MCF 10A (cell line): ENCODE data around the gene FCMR. TPM values are rescaled to one million over a fixed set of nuclear protein-coding genes. Genes with fewer than 3 reads are reported as not detected.

ENCODE experiments used
- BruUV-seq: library from RNA; stranded (reverse); fragments of 400-500 nt; replicated peaks from 2 replicates; lab custom pipeline; 2021; lab: Mats Ljungman, UMichigan
- CTCF ChIA-PET: fragments of 300-600 bp; sonication (Branson Sonifier 250); formaldehyde crosslinking; extraction: SDS; loops from one replicate; lab custom pipeline; 2021; ENCODE audit warnings: antibody characterized with exemption, inconsistent platforms; lab: Yijun Ruan, JAX
- POLR2A ChIA-PET: fragments of 300-600, 350-650 bp; sonication (Branson Sonifier 250); formaldehyde crosslinking; extraction: SDS; loops from one replicate; lab custom pipeline; 2020; ENCODE audit warnings: antibody characterized with exemption, inconsistent platforms; lab: Yijun Ruan, JAX
- DNase-seq: peaks from one replicate; pipeline ENCODE4 v3.0.0-alpha.2; 2018; ENCODE audit not compliant: unreplicated experiment
- H3K27ac Mint-ChIP-seq: one replicate; pipeline ENCODE4 v1.8.0; 2022; ENCODE audit warnings: mild to moderate bottlenecking, low read depth, mixed read lengths; ENCODE audit not compliant: unreplicated experiment
- H3K27me3 Mint-ChIP-seq: one replicate; pipeline ENCODE4 v1.8.0; 2022; ENCODE audit warnings: mixed read lengths; ENCODE audit not compliant: insufficient read depth, unreplicated experiment
- H3K36me3 Mint-ChIP-seq: one replicate; pipeline ENCODE4 v1.8.0; 2022; ENCODE audit warnings: mild to moderate bottlenecking, moderate library complexity, mixed read lengths; ENCODE audit not compliant: insufficient read depth, unreplicated experiment
- H3K4me1 Mint-ChIP-seq: one replicate; pipeline ENCODE4 v1.8.0; 2022; ENCODE audit warnings: mixed read lengths; ENCODE audit not compliant: insufficient read depth, unreplicated experiment
- H3K4me3 Mint-ChIP-seq: one replicate; pipeline ENCODE4 v1.8.0; 2022; ENCODE audit warnings: mild to moderate bottlenecking, moderate library complexity, mixed read lengths; ENCODE audit not compliant: unreplicated experiment
- H3K9me3 Mint-ChIP-seq: one replicate; pipeline ENCODE4 v1.8.0; 2022; ENCODE audit warnings: mixed read lengths; ENCODE audit not compliant: unreplicated experiment
- CTCF ChIP-seq: fragments of 200-600 bp; IDR thresholded peaks from one replicate; pipeline ENCODE4 v1.8.0; 2022; ENCODE audit warnings: antibody characterized with exemption, mild to moderate bottlenecking; ENCODE audit not compliant: unreplicated experiment
- intact Hi-C: fragments of 100-400 bp; cut with micrococcal nuclease; formaldehyde crosslinking; loops from 2 replicates; pipeline ENCODE4 v1.14.1; 2022
- total RNA-seq: library from RNA; stranded (reverse); gene quantifications from 2 replicates; pipeline ENCODE4 v1.2.3, GENCODE V29; 2022

The FCMR gene
- total RNA-seq, 1 experiment from 2014 or later, result 10.1 TPM

- POLR2A ChIA-PET, result no interaction called here
- no TSS peak for BruUV-seq
- Mint-ChIP-seq H3K27me3 (peaks cover 43% of the 10 kb centered on the region), H3K4me1 (peaks cover 12% of the 10 kb centered on the region), H3K9me3 (no peaks in the 10 kb centered on the region), H3K36me3 (no peaks in the 10 kb centered on the region), H3K4me3 (no peak overlapping the region), H3K27ac (no peak overlapping the region)
- DNase-seq, result no peak
- CTCF ChIA-PET, result interaction anchor here (0.5 to 13.0 kb wide), 15 partner anchors 10 to 1285 kb away, joined by 3 to 297 read pairs (median 9); partner anchors contain the start of genes DYRK3, IL20 and IL24
- no peak for TF ChIP-seq CTCF
- intact Hi-C loops, result loop anchor here (10.0 kb wide), 1 partner anchor 490 kb away; no protein-coding TSS in a partner anchor
Observed at GRCh38 chr1:206915030-206915735, 6.6 kb downstream of the FCMR start.

GRCh38 chr1:206913766-206914537 lies 7.8 kb downstream of the FCMR start:
- no peak for DNase-seq
- Mint-ChIP-seq H3K9me3 (no peaks in the 10 kb centered on the region), H3K36me3 (no peaks in the 10 kb centered on the region), H3K27me3 (peaks cover 43% of the 10 kb centered on the region), H3K4me3 (no peak overlapping the region), H3K4me1 (peaks cover 18% of the 10 kb centered on the region), H3K27ac (no peak overlapping the region)
- no peak for TF ChIP-seq CTCF
- intact Hi-C loops, result loop anchor here (2.0 to 10.0 kb wide), 5 partner anchors 138 to 585 kb away; partner anchors contain the start of genes MAPKAPK2, PFKFB2 and YOD1
- POLR2A ChIA-PET, result interaction anchor here (0.7 to 2.6 kb wide), 4 partner anchors 69 to 280 kb away, joined by 3 to 20 read pairs (median 10); partner anchors contain the start of gene DYRK3
- no TSS peak for BruUV-seq
- CTCF ChIA-PET, result interaction anchor here (1.0 to 13.0 kb wide), 25 partner anchors 14 to 282 kb away, joined by 3 to 297 read pairs (median 29); partner anchors contain the start of genes DYRK3, FCAMR, IL20 and IL24

GRCh38 chr1:206912445-206913095 lies 9.2 kb downstream of the FCMR start:
- CTCF ChIA-PET, result interaction anchor here (0.5 to 13.0 kb wide), 108 partner anchors 9 to 1139 kb away, joined by 3 to 297 read pairs (median 8); partner anchors contain the start of genes C1orf116, DYRK3, EIF2D and FCAMR
- peak; percentile 96 for DNase-seq
- Mint-ChIP-seq H3K9me3 (no peaks in the 10 kb centered on the region), H3K4me1 (peaks cover 28% of the 10 kb centered on the region), H3K27ac (no peak overlapping the region), H3K27me3 (peaks cover 43% of the 10 kb centered on the region), H3K36me3 (no peaks in the 10 kb centered on the region), H3K4me3 (no peak overlapping the region)
- no TSS peak for BruUV-seq
- TF ChIP-seq CTCF, result peak; percentile 94
- POLR2A ChIA-PET, result interaction anchor here (0.6 to 2.6 kb wide), 28 partner anchors 12 to 305 kb away, joined by 3 to 20 read pairs (median 4); partner anchors contain the start of genes DYRK3, EIF2D, FCAMR and IL20
- intact Hi-C loops, result loop anchor here (1.0 to 10.0 kb wide), 12 partner anchors 70 to 586 kb away; partner anchors contain the start of genes MAPKAPK2, PFKFB2 and YOD1
